ENCODE measurements around the gene MARVELD1. TPM values are rescaled to one million over a fixed set of nuclear protein-coding genes. Genes with fewer than 3 reads are reported as not detected.

The MARVELD1 gene
- total and polyA plus RNA-seq, 7 donors: 16.2 to 40.7 (median 20.0) TPM

GRCh38 chr10:97707134-97707861 is 6.2 kb upstream of the MARVELD1 start:
- intact Hi-C loops (cut with DNase I): no loop called here
- H3K9me3 ChIP-seq: no peaks in the 10 kb centered on the region
- H3K27me3 ChIP-seq: no peaks in the 10 kb centered on the region
- TF ChIP-seq CTCF (IDR thresholded peaks at IDR 0.05): no peak
- TF ChIP-seq EP300 (IDR thresholded peaks at IDR 0.05): no peak
- no peak for TF ChIP-seq POLR2AphosphoS5 (IDR thresholded peaks at IDR 0.05)
- TF ChIP-seq POLR2A (IDR thresholded peaks at IDR 0.05): no peak
- H3K4me3 ChIP-seq: no peak overlapping the region
- peaks cover 0 to 44% (median 29%) of the 10 kb centered on the region in 4 donors for H3K4me1 ChIP-seq
- peak overlapping the region; percentile 65 to 86 (median 76) for H3K27ac ChIP-seq
- WGBS, 2 donors: 89% methylated on average over 11 of the region's 11 CpGs
- H3K36me3 ChIP-seq: no peaks in the 10 kb centered on the region
- DNase-seq: no peak

GRCh38 chr10:97708167-97708566 is 5.4 kb upstream of the MARVELD1 start:
- Histone ChIP-seq H3K4me3 (no peak overlapping the region), H3K27ac (peak overlapping the region; percentile 65 to 86 (median 76)), H3K27me3 (no peaks in the 10 kb centered on the region), H3K9me3 (no peaks in the 10 kb centered on the region), H3K36me3 (no peaks in the 10 kb centered on the region), H3K4me1 (peaks cover 0 to 53% (median 35%) of the 10 kb centered on the region in 4 donors)
- intact Hi-C loops (cut with DNase I): no loop called here
- TF ChIP-seq CTCF (IDR thresholded peaks at IDR 0.05) (no peak), EP300 (IDR thresholded peaks at IDR 0.05) (peak in 1 of 4 donors; percentile 16), POLR2A (IDR thresholded peaks at IDR 0.05) (no peak), POLR2AphosphoS5 (IDR thresholded peaks at IDR 0.05) (peak in 2 of 4 donors; percentile 18 to 62)
- no peak for DNase-seq
- WGBS, 2 donors: 79 to 91% methylated on average over 2 of the region's 2 CpGs

- Histone ChIP-seq H3K9me3 (no peaks in the 10 kb centered on the region), H3K4me3 (no peak overlapping the region), H3K27me3 (no peaks in the 10 kb centered on the region), H3K27ac (peak overlapping the region; percentile 65 to 86 (median 76)), H3K4me1 (peaks cover 2 to 56% (median 38%) of the 10 kb centered on the region in 4 donors), H3K36me3 (no peaks in the 10 kb centered on the region)
- peak; percentile 91 for DNase-seq
- intact Hi-C loops (cut with DNase I): no loop called here
- TF ChIP-seq POLR2A (IDR thresholded peaks at IDR 0.05): no peak
- peak in 1 of 4 donors; percentile 10 for TF ChIP-seq POLR2AphosphoS5 (IDR thresholded peaks at IDR 0.05)
- TF ChIP-seq CTCF (IDR thresholded peaks at IDR 0.05): peak; percentile 41 to 65 (median 58)
- 23 to 40% methylated on average over 18 of the region's 18 CpGs for WGBS, 2 donors
These were observed 4.3 kb upstream of the MARVELD1 start for GRCh38 chr10:97708976-97709946.

GRCh38 chr10:97711640-97712572 is 1.6 kb upstream of the MARVELD1 start:
- H3K4me1 ChIP-seq: peaks cover 2 to 77% (median 59%) of the 10 kb centered on the region in 4 donors
- intact Hi-C loops (cut with DNase I): no loop called here

More at GRCh38 chr10:97711640-97712572, 1.6 kb upstream of the MARVELD1 start:
- H3K36me3 ChIP-seq: peaks cover 0 to 12% (median 0%) of the 10 kb centered on the region in 4 donors
- H3K4me3 ChIP-seq: no peak overlapping the region
- TF ChIP-seq EP300 (IDR thresholded peaks at IDR 0.05) (no peak), POLR2AphosphoS5 (IDR thresholded peaks at IDR 0.05) (peak in 1 of 4 donors; percentile 28)
- H3K9me3 ChIP-seq: no peaks in the 10 kb centered on the region
- no peaks in the 10 kb centered on the region for H3K27me3 ChIP-seq
- no peak for DNase-seq
- peak overlapping the region; percentile 95 to 100 (median 98) for H3K27ac ChIP-seq
- WGBS, 2 donors: 89 to 93% methylated on average over 9 of the region's 9 CpGs

Data from sigmoid colon (tissue), 7 donors.